ENCODE measurements around the gene GARS1. TPM values are rescaled to one million over a fixed set of nuclear protein-coding genes. Genes with fewer than 3 reads are reported as not detected.

GARS1 gene
- total and polyA plus RNA-seq, 2 experiments from 2014 or later = 313 to 471 TPM

DNA sequence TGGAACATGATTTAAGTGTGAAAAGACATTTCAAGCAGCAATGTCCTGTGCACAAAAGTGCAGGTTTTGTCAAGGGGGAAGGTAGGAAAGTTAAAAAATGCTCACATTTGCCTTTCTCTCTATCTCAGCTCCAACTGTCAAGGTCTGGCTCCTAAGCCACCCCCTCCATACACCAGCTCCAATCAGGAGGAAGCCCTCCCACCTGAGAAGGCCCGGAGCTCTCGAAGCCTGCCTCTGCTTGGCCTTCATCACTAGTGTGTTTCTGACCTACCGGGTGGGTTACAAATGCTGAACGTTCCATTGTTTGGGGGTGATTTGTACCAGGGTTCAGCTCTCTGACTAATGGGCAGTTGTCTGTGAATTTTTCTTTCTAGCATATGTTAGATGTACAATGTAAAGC, 73.4 kb downstream of the GARS1 start:
- H3K9me3 ChIP-seq (ENCODE audit: low read depth) = no peaks in the 10 kb centered on the region
- no peak overlapping the region for H3K4me2 ChIP-seq (ENCODE audit: unreplicated experiment)
- in situ Hi-C loops (cut with MboI) = no loop called here
- no peak overlapping the region for H3K4me3 ChIP-seq
- H3K9ac ChIP-seq = no peak overlapping the region
- no peaks in the 10 kb centered on the region for H4K20me1 ChIP-seq (ENCODE audit: insufficient read depth)
- no peak overlapping the region for H3K27ac ChIP-seq
- H3K9me2 ChIP-seq (ENCODE audit: insufficient read depth) = no peaks in the 10 kb centered on the region
- H3K4me1 ChIP-seq (ENCODE audit: insufficient read depth) = no peaks in the 10 kb centered on the region
- H2AFZ ChIP-seq = no peak overlapping the region
- no peak for DNase-seq
- H3K27me3 ChIP-seq (replicated peaks; ENCODE audit: insufficient read depth) = peaks cover 17% of the 10 kb centered on the region
- WGBS, 2 experiments (ENCODE audit: low coverage in 1 of 2, low lambda C conversion rate in 2 of 2, missing lambda C conversion rate in 2 of 2) = 48 to 58% methylated on average over 4 of the region's 4 CpGs
- no peaks in the 10 kb centered on the region for H3K79me2 ChIP-seq (ENCODE audit: insufficient read depth)
- H3F3A ChIP-seq (ENCODE audit: insufficient read depth) = no peaks in the 10 kb centered on the region
- no peaks in the 10 kb centered on the region for H3K36me3 ChIP-seq (ENCODE audit: low read depth)
- TF ChIP-seq EZH2 (IDR thresholded peaks at IDR 0.05; ENCODE audit: insufficient read depth, poor library complexity, severe bottlenecking) = no peak
- no peak for TF ChIP-seq EZH2phosphoT487 (IDR thresholded peaks at IDR 0.05; ENCODE audit: insufficient read depth, low read depth)

DNA sequence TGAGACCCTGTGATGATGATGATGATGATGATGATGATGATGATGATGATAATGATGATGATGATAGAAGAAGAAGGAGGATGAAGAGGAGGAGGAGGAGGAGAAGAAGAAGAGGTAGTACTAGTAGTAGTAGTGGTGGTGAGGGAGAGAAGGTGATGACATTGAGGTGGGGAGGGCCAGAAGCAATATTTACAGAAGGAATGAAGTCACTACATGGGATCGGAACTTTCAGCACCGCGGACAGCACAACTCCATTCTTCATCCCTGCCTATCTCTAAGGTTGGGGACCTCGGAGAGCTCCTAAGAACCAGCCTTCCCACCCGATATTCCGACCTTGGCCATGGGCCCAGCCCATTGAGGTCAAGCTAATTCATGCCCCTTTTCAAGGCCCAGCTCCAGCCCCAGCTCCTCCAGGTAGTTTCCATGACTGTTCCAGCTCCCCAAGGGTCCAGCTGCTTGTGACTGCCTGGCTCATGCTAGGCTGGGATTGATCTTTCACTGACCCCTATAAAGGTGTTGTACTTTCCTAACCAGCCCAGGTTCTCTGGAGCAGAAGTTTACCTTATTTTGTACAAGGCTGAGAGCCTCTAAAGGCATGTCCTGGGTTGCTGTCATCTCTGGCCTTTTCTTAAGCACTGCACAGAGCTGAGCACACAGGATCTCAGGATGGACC, 77.3 kb downstream of the GARS1 start:
- Histone ChIP-seq H3K4me3 (no peak overlapping the region), H3K4me1 (ENCODE audit: insufficient read depth) (no peaks in the 10 kb centered on the region), H3K79me2 (ENCODE audit: insufficient read depth) (no peaks in the 10 kb centered on the region), H3K9me3 (ENCODE audit: low read depth) (no peaks in the 10 kb centered on the region), H3F3A (ENCODE audit: insufficient read depth) (no peaks in the 10 kb centered on the region), H3K27ac (no peak overlapping the region), H3K9ac (no peak overlapping the region), H2AFZ (no peak overlapping the region), H3K36me3 (ENCODE audit: low read depth) (no peaks in the 10 kb centered on the region), H4K20me1 (ENCODE audit: insufficient read depth) (no peaks in the 10 kb centered on the region), H3K9me2 (ENCODE audit: insufficient read depth) (no peaks in the 10 kb centered on the region), H3K27me3 (replicated peaks; ENCODE audit: insufficient read depth) (peaks cover 9% of the 10 kb centered on the region), H3K4me2 (ENCODE audit: unreplicated experiment) (no peak overlapping the region)
- peak; percentile 81 for DNase-seq
- 0% methylated on average over 6 of the region's 6 CpGs for WGBS, 2 experiments (ENCODE audit: low coverage in 1 of 2, low lambda C conversion rate in 2 of 2, missing lambda C conversion rate in 2 of 2)
- TF ChIP-seq EZH2phosphoT487 (IDR thresholded peaks at IDR 0.05; ENCODE audit: insufficient read depth, low read depth) (no peak), EZH2 (IDR thresholded peaks at IDR 0.05; ENCODE audit: insufficient read depth, poor library complexity, severe bottlenecking) (no peak)
- in situ Hi-C loops (cut with MboI) = no loop called here

DNA sequence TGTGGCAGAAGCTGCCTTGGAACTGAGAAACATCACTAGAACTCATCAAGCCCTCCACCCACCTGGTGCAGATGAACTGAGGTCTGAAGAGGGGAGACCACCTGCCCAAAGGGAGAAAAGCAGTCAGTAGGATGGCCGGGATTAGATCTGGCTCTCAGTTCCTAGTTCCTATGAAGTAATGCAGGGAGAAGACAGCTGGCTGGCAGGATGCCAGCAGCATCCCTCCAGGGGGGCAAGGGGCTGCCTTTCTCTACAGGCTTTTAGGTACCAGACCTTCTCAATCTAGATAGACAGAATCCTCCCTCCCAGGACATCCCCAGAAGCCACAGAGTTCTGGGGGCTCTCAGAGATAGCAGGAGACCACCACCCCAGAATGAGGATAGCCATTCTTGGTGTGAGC, 79.7 kb downstream of the GARS1 start:
- WGBS, 2 experiments (ENCODE audit: low coverage in 1 of 2, low lambda C conversion rate in 2 of 2, missing lambda C conversion rate in 2 of 2) = 0 to 13% methylated on average over 1 of the region's 1 CpG
- Histone ChIP-seq H3K79me2 (ENCODE audit: insufficient read depth) (no peaks in the 10 kb centered on the region), H3K9me2 (ENCODE audit: insufficient read depth) (no peaks in the 10 kb centered on the region), H3K4me1 (ENCODE audit: insufficient read depth) (no peaks in the 10 kb centered on the region), H4K20me1 (ENCODE audit: insufficient read depth) (no peaks in the 10 kb centered on the region), H3F3A (ENCODE audit: insufficient read depth) (no peaks in the 10 kb centered on the region), H3K9me3 (ENCODE audit: low read depth) (no peaks in the 10 kb centered on the region), H3K4me2 (ENCODE audit: unreplicated experiment) (no peak overlapping the region), H2AFZ (no peak overlapping the region), H3K27ac (no peak overlapping the region), H3K4me3 (no peak overlapping the region), H3K9ac (no peak overlapping the region), H3K27me3 (replicated peaks; ENCODE audit: insufficient read depth) (peaks cover 34% of the 10 kb centered on the region), H3K36me3 (ENCODE audit: low read depth) (no peaks in the 10 kb centered on the region)
- no peak for DNase-seq
- TF ChIP-seq EZH2 (IDR thresholded peaks at IDR 0.05; ENCODE audit: insufficient read depth, poor library complexity, severe bottlenecking) = no peak
- TF ChIP-seq EZH2phosphoT487 (IDR thresholded peaks at IDR 0.05; ENCODE audit: insufficient read depth, low read depth) = no peak
- in situ Hi-C loops (cut with MboI) = no loop called here

- no peaks in the 10 kb centered on the region for H3K9me3 ChIP-seq (ENCODE audit: low read depth)
- no peak overlapping the region for H3K4me2 ChIP-seq (ENCODE audit: unreplicated experiment)
- H3K27me3 ChIP-seq (replicated peaks; ENCODE audit: insufficient read depth) = peaks cover 39% of the 10 kb centered on the region
- no peak overlapping the region for H3K9ac ChIP-seq
- H3K4me3 ChIP-seq = no peak overlapping the region
- no peaks in the 10 kb centered on the region for H3K4me1 ChIP-seq (ENCODE audit: insufficient read depth)
- whole genome bisulfite sequencing, 2 experiments (ENCODE audit: low coverage in 1 of 2, low lambda C conversion rate in 2 of 2, missing lambda C conversion rate in 2 of 2) = 15 to 22% methylated on average over 2 of the region's 2 CpGs
- TF ChIP-seq EZH2 (IDR thresholded peaks at IDR 0.05; ENCODE audit: insufficient read depth, poor library complexity, severe bottlenecking) = no peak
- TF ChIP-seq EZH2phosphoT487 (IDR thresholded peaks at IDR 0.05; ENCODE audit: insufficient read depth, low read depth) = no peak
- no peak overlapping the region for H2AFZ ChIP-seq
- no peaks in the 10 kb centered on the region for H4K20me1 ChIP-seq (ENCODE audit: insufficient read depth)
- H3K27ac ChIP-seq = no peak overlapping the region
- DNase-seq = no peak
- in situ Hi-C loops (cut with MboI) = no loop called here
- H3F3A ChIP-seq (ENCODE audit: insufficient read depth) = no peaks in the 10 kb centered on the region
- no peaks in the 10 kb centered on the region for H3K36me3 ChIP-seq (ENCODE audit: low read depth)
- no peaks in the 10 kb centered on the region for H3K79me2 ChIP-seq (ENCODE audit: insufficient read depth)
- no peaks in the 10 kb centered on the region for H3K9me2 ChIP-seq (ENCODE audit: insufficient read depth)
Observed at GRCh38 chr7:30674876-30675275, 80.2 kb downstream of the GARS1 start.
